ENCODE results near the gene CTSA.
A peak's percentile ranks its signal among the peaks of the same experiment; 100 is the strongest.

The CTSA gene

GRCh38 chr20:45940469-45940868 is 49.3 kb downstream of the CTSA start:
- no peak for TF ChIP-seq CTCF (IDR thresholded peaks at IDR 0.05; ENCODE audit: low read depth, low read length)
- H3K4me3 ChIP-seq (replicated peaks in 1 of 2; ENCODE audit: low read depth in 2 of 2, low read length in 2 of 2) = no peak overlapping the region
- no peak for DNase-seq (ENCODE audit: low read depth in 2 of 2)

GRCh38 chr20:45943613-45944012 is 52.5 kb downstream of the CTSA start:
- no peak for TF ChIP-seq CTCF (IDR thresholded peaks at IDR 0.05; ENCODE audit: low read depth, low read length)
- H3K4me3 ChIP-seq (replicated peaks in 1 of 2; ENCODE audit: low read depth in 2 of 2, low read length in 2 of 2) = no peak overlapping the region
- DNase-seq (ENCODE audit: low read depth in 2 of 2) = no peak

- peak in 1 of 2 donors; percentile 51 for DNase-seq (ENCODE audit: low read depth in 2 of 2)
- H3K4me3 ChIP-seq (replicated peaks in 1 of 2; ENCODE audit: low read depth in 2 of 2, low read length in 2 of 2) = no peak overlapping the region
- no peak for TF ChIP-seq CTCF (IDR thresholded peaks at IDR 0.05; ENCODE audit: low read depth, low read length)
Observed at GRCh38 chr20:45944151-45944964, 53.2 kb downstream of the CTSA start.

- no peak for DNase-seq (ENCODE audit: low read depth in 2 of 2)
- no peak overlapping the region for H3K4me3 ChIP-seq (replicated peaks in 1 of 2; ENCODE audit: low read depth in 2 of 2, low read length in 2 of 2)
- peak; percentile 8 for TF ChIP-seq CTCF (IDR thresholded peaks at IDR 0.05; ENCODE audit: low read depth, low read length)
Observed at GRCh38 chr20:45944965-45945677, 54.0 kb downstream of the CTSA start.

- DNase-seq (ENCODE audit: low read depth in 2 of 2) = no peak
- no peak for TF ChIP-seq CTCF (IDR thresholded peaks at IDR 0.05; ENCODE audit: low read depth, low read length)
Observed at GRCh38 chr20:45945678-45946148, 54.6 kb downstream of the CTSA start.

GRCh38 chr20:45946149-45946970 is 55.2 kb downstream of the CTSA start:
- no peak overlapping the region for H3K4me3 ChIP-seq (replicated peaks in 1 of 2; ENCODE audit: low read depth in 2 of 2, low read length in 2 of 2)
- no peak for TF ChIP-seq CTCF (IDR thresholded peaks at IDR 0.05; ENCODE audit: low read depth, low read length)
- peak; percentile 62 to 77 for DNase-seq (ENCODE audit: low read depth in 2 of 2)

More at GRCh38 chr20:45945678-45946148, 54.6 kb downstream of the CTSA start:
- no peak overlapping the region for H3K4me3 ChIP-seq (replicated peaks in 1 of 2; ENCODE audit: low read depth in 2 of 2, low read length in 2 of 2)
